ENCODE measurements around the gene HIVEP1.

Gene HIVEP1

GRCh38 chr6:11994875-11995461 is 17.1 kb upstream of the HIVEP1 start:
- DNase-seq, result no peak

- no peak for DNase-seq
Measured at GRCh38 chr6:11996751-11997150, 15.4 kb upstream of the HIVEP1 start.

GRCh38 chr6:11999246-11999645 is 12.9 kb upstream of the HIVEP1 start:
- no peak for DNase-seq

GRCh38 chr6:12000174-12000573 is 11.9 kb upstream of the HIVEP1 start:
- DNase-seq, result no peak

GRCh38 chr6:12001004-12001705 is 11.0 kb upstream of the HIVEP1 start:
- no peak for DNase-seq

DNA sequence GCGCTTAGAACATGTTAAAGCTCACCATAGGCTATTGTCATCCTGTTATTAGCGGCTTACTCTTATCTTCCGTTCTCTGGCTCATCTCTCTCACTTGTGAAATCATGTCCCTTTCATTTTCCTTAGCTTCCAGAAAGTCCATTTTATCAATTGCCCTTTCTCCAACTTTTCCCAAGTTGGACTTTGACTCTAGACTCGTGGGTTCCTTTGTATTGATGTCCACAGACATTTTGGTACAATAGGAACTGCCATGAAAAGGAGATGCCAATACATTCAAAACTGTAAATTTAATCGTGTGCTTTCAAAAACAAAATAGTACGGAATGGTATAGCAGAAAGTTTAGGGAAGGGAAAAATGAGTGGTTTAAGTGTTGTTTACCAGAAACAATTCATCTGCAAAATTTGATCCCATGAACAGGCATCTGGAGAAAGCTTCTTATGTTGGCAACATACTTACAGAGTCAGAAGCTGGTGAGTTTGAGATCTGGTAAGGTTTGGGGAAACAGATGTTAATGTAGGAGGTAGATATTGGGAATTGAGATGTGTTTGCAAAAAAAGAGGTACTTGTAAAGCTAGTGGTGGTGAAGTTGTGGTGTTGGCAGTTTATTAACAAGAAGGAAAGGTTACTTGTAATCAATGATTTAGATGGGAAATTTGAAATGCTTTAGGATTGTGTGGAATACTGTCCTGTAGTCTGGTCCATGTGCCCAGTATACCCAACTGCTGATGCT is 10.2 kb upstream of the HIVEP1 start:
- no peak for DNase-seq

DNA sequence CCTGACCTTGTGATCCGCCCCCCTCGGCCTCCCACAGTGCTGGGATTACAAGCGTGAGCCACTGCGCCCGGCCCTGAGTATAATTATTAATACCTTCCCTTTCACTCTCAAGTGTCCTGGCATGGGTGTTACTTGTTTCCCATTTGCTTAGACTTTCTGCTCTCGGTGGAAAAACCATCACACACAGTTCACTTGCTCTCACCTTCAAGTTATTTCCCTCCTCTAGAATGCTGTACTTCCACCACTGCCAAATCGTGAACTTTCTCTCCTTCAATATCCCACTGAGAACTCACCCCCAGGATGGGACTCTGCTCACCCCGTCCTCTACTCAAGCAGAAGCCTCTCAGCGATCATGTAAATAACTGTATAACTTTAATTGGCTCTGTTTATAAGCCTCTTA is 4.6 kb upstream of the HIVEP1 start:
- DNase-seq, result no peak

GRCh38 chr6:12007887-12008286 is 4.2 kb upstream of the HIVEP1 start:
- DNase-seq, result no peak

DNA sequence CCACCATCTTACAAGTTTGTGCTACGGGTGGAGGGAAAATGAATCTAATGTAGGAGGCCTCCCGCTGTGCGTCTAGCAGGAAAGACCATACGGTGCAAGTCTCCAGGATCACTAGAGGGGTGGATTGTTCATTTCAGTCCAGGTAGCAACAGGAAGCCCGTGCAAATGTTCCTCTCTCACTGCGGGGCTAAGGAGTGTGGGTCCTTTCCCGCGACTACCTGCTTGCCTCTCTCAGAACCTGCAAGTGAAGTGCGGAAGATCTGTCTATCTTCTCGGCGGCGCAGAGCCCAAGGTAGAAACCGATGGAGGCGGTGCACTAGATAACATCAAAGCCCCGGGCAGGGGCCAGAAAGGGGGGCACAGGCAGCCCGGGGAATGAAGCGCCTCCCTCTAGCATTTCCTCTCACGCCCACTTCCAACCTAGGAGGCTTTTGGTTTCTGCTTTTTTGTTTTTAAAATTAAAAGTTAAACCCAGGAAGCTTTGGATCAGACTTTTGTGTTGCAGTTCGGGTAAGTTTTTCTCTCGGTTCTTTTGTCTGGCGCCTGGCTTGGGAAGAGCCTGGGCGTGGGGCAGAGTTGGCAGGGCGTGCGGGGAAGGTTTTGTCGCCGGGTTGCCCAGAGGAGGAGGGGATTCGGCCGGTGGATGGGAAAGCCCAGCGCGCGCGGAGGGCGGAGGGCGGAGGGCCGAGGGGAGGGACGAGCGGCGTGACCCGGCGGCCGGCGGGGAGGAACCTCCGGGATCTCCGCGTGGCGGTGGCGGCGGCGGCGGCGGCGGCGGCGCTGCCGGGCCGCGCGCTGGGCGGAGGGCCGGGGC is 3.5 kb upstream of the HIVEP1 start:
- peak; percentile 25 for DNase-seq

- no peak for DNase-seq
Measured at GRCh38 chr6:12009180-12009685, 2.9 kb upstream of the HIVEP1 start.

GRCh38 chr6:12009876-12010634 is 2.1 kb upstream of the HIVEP1 start:
- DNase-seq, result no peak

DNA sequence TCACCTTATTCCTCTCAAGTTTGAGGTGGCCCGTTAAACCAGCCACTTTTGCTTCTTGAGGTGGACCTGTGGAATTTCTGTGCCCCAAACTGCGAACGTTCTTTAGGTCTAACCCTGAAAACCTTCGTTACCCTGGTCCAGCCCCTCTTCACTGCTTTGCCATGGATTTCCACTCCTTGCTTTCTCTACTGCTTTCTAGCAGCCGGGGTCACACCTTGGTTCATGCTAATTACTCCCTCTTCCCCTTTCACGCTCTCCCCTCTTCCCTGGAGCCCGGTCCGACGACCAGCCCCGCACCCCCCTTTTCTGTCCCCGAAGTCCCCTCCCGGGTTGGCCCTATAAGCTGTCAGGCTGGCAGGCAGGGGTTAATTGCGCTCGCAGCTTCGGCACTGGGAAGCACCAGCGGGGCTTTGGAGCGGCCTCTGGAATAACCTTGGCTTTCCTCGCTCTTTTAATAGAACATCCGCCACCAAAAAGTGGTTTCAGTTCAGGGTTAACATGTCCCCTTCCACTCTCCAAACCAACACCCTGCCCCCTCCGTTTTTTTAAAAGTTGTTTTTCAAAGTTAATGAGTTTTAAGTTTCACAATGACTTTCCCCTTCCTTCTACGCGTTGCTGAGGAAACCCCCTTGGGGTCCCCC is 1.4 kb upstream of the HIVEP1 start:
- DNase-seq, result no peak

- DNase-seq, result peak; percentile 53
Measured at GRCh38 chr6:12011276-12012037, 655 bp upstream of the HIVEP1 start.

DNA sequence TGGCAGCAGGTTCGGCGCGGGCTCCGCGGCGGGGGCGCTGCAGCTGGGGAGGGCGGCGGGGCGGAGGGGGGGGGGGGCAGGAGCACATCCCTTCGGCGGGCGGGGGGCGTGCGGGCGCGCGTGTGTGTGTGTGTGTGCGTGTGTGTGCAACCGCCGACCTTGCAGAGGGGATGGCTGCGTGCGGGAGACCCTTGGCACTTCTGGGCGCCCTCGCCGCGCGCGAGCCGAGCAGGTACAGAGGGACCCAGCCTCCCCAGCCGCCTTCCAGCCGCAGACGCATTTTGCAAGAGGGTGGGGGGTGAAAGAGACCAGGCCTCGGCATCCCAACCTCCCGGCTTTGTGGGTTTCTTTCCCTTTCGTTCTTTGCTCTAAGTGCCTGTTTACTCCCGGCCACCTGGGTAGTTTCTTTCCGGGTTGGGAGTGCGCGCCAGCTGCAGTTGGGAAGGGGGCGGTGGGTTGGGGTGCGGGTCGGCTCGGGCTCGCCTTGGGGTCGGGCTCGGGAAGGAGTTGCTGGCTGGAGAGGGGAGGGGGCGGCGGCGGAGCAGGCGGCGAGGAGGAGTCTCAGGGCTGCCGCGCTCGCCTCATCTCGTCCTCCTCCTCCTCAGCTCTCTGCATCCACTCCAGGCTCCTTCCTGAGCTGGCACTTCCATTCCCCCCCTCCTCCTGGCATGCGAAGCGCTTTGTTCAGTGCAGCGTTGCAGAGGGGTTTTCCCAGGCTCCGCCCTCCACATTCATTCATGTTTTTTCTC is 620 bp downstream of the HIVEP1 start:
- no peak for DNase-seq

- DNase-seq, result no peak
Measured at GRCh38 chr6:12013307-12013719, 1.2 kb downstream of the HIVEP1 start.

- DNase-seq, result no peak
Measured at GRCh38 chr6:12014027-12014872, 2.1 kb downstream of the HIVEP1 start.

- DNase-seq, result no peak
Measured at GRCh38 chr6:12014873-12015149, 2.7 kb downstream of the HIVEP1 start.

DNA sequence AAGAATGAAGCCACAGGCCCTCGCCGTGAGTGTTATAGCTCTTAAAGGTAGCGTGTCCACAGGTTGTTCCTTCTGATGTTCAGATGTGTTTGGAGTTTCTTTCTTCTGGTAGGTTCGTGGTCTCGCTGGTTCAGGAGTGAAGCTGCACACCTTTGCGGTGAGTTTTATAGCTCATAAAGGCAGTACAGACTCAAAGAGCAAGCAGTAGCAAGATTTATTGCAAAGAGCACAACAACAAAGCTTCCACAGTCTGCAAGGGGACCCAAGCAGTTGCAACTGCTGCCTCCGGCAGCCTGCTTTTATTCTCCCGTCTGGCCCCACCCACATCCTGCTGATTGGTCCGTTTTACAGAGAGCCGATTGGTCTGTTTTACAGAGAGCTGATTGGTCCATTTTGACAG is 5.2 kb downstream of the HIVEP1 start:
- DNase-seq, result no peak

- no peak for DNase-seq
Measured at GRCh38 chr6:12017876-12018401, 5.8 kb downstream of the HIVEP1 start.

Measured in cortex of kidney (tissue), 1 donor.